Mesothelial cell of epicardium (in vitro differentiated cells): ENCODE data around the gene LBH. TPM values are rescaled to one million over a fixed set of nuclear protein-coding genes. Genes with fewer than 3 reads are reported as not detected.

Experiments
- DNase-seq, 2 experiments: peaks; one replicate each; pipeline ENCODE4 v3.0.0; 2021; ENCODE audit warnings: low spot score in 2 of 2; ENCODE audit not compliant: unreplicated experiment in 2 of 2
- H3K27ac Mint-ChIP-seq: 2 replicates; pipeline ENCODE4 v1.8.0; 2021; ENCODE audit warnings: mixed read lengths
- H3K27me3 Mint-ChIP-seq: 2 replicates; pipeline ENCODE4 v1.8.0; 2021; ENCODE audit warnings: low read depth, mixed read lengths
- H3K36me3 Mint-ChIP-seq: 2 replicates; pipeline ENCODE4 v1.8.0; 2021; ENCODE audit warnings: mixed read lengths
- H3K4me1 Mint-ChIP-seq: 2 replicates; pipeline ENCODE4 v1.8.0; 2021; ENCODE audit warnings: mixed read lengths
- H3K4me3 Mint-ChIP-seq: 2 replicates; pipeline ENCODE4 v1.8.0; 2021; ENCODE audit warnings: mild to moderate bottlenecking, moderate library complexity, mixed read lengths
- H3K9me3 Mint-ChIP-seq: 2 replicates; pipeline ENCODE4 v1.8.0; 2021; ENCODE audit warnings: mixed read lengths
- CTCF ChIP-seq: fragments of 200-600 bp; sonication (generic); IDR thresholded peaks from one replicate; pipeline ENCODE4 v1.5.0; 2021; ENCODE audit warnings: antibody characterized with exemption; ENCODE audit not compliant: unreplicated experiment
- total RNA-seq: library from RNA; stranded (reverse); gene quantifications from 3 replicates; pipeline ENCODE4 v1.2.1, GENCODE V29; 2021

The LBH gene
- total RNA-seq, 1 donor from 2014 or later, result 44.5 TPM

- no peak for DNase-seq
- Mint-ChIP-seq H3K9me3 (no peaks in the 10 kb centered on the region), H3K27ac (no peak overlapping the region), H3K4me3 (no peak overlapping the region), H3K27me3 (no peaks in the 10 kb centered on the region), H3K4me1 (peaks cover 40% of the 10 kb centered on the region), H3K36me3 (peaks cover 26% of the 10 kb centered on the region)
- no peak for TF ChIP-seq CTCF
These were observed 5.4 kb downstream of the LBH start for GRCh38 chr2:30236591-30237238.

- no peaks in the 10 kb centered on the region for H3K9me3 Mint-ChIP-seq
- DNase-seq, result no peak
- H3K4me3 Mint-ChIP-seq, result no peak overlapping the region
- H3K36me3 Mint-ChIP-seq, result peaks cover 26% of the 10 kb centered on the region
- no peak for TF ChIP-seq CTCF
- H3K4me1 Mint-ChIP-seq, result peaks cover 40% of the 10 kb centered on the region
- no peak overlapping the region for H3K27ac Mint-ChIP-seq
- H3K27me3 Mint-ChIP-seq, result no peaks in the 10 kb centered on the region
These were observed 6.1 kb downstream of the LBH start for GRCh38 chr2:30237239-30237965.

- Mint-ChIP-seq H3K27ac (no peak overlapping the region), H3K36me3 (peaks cover 26% of the 10 kb centered on the region), H3K9me3 (no peaks in the 10 kb centered on the region), H3K4me1 (peaks cover 35% of the 10 kb centered on the region), H3K4me3 (no peak overlapping the region), H3K27me3 (no peaks in the 10 kb centered on the region)
- no peak for TF ChIP-seq CTCF
- DNase-seq, result no peak
These were observed 6.8 kb downstream of the LBH start for GRCh38 chr2:30237966-30238800.

- Mint-ChIP-seq H3K4me3 (no peak overlapping the region), H3K9me3 (no peaks in the 10 kb centered on the region), H3K27me3 (no peaks in the 10 kb centered on the region), H3K27ac (peak overlapping the region; percentile 1), H3K4me1 (peaks cover 24% of the 10 kb centered on the region), H3K36me3 (peaks cover 24% of the 10 kb centered on the region)
- peak; percentile 83 for TF ChIP-seq CTCF
- DNase-seq, result peak in 1 of 2 experiments; percentile 57
These were observed 8.1 kb downstream of the LBH start for GRCh38 chr2:30239308-30239985.

GRCh38 chr2:30239986-30240752 is 8.8 kb downstream of the LBH start:
- DNase-seq, result no peak
- Mint-ChIP-seq H3K4me1 (peaks cover 24% of the 10 kb centered on the region), H3K27me3 (no peaks in the 10 kb centered on the region), H3K36me3 (peaks cover 21% of the 10 kb centered on the region), H3K9me3 (no peaks in the 10 kb centered on the region), H3K4me3 (no peak overlapping the region), H3K27ac (peak overlapping the region; percentile 48)
- TF ChIP-seq CTCF, result no peak
